GM15510 (cell line): Measurements from ENCODE around the gene USP49.

Source experiments
- POLR2A ChIP-seq: IDR thresholded peaks from 3 replicates; pipeline ENCODE4 v1.6.1; 2011; ENCODE audit warnings: borderline replicate concordance; ENCODE audit not compliant: insufficient read length; ENCODE audit errors: extremely low read depth

Gene USP49

DNA sequence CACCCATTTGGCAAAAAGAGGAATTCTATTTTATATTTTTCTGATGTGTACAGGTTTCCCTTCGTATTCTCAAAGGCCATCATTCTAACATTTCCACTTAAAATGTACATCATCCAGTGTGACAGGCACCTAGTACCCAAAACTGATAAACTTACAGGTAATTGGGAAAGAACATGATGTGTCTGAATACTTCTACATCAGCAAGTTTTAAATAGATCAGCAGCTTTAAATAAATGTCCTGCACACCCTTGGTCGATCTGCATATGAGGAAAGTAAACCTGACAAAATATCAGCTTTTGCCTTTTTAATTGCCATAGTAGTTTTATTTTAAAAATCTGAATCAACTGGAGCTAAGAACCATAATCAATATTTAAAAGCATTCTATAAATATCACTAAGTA, 81.2 kb downstream of the USP49 start:
- TF ChIP-seq POLR2A = no peak

DNA sequence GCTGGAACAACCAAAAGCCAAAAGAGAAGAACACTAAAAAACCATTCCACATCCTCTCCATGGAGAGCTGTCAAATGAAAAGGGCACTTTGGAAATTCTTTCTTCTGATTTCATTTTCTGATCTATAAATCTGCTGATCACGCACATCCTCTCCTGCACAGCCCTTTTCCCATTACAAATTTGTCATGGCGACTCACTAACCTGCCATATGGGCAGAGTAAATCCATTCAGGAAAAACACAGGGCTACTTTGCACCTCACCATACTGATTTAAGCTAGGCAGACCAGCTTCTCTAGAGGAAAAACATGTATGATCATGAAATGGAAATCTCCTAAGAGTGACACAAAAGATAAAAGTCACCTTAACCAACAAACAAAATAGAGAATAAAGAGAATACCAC, 81.7 kb downstream of the USP49 start:
- no peak for TF ChIP-seq POLR2A

DNA sequence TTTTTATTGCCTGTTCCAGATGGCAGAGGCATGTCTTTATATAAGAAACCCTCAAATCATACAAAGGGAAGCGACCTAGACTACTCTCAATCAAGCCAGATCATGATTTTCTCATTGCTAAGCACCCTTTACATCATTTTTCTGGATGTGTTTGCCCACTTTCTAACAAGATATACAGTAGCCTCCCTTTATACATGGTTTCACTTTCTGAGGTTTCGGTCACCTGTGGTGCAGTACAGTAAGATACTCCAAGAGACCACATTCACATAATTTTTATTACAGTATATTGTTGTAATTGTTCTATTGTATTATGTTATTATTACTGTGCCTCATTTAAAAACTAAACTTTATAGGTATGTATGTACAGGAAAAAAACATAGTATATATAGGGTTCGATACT, 84.1 kb downstream of the USP49 start:
- TF ChIP-seq POLR2A = no peak

DNA sequence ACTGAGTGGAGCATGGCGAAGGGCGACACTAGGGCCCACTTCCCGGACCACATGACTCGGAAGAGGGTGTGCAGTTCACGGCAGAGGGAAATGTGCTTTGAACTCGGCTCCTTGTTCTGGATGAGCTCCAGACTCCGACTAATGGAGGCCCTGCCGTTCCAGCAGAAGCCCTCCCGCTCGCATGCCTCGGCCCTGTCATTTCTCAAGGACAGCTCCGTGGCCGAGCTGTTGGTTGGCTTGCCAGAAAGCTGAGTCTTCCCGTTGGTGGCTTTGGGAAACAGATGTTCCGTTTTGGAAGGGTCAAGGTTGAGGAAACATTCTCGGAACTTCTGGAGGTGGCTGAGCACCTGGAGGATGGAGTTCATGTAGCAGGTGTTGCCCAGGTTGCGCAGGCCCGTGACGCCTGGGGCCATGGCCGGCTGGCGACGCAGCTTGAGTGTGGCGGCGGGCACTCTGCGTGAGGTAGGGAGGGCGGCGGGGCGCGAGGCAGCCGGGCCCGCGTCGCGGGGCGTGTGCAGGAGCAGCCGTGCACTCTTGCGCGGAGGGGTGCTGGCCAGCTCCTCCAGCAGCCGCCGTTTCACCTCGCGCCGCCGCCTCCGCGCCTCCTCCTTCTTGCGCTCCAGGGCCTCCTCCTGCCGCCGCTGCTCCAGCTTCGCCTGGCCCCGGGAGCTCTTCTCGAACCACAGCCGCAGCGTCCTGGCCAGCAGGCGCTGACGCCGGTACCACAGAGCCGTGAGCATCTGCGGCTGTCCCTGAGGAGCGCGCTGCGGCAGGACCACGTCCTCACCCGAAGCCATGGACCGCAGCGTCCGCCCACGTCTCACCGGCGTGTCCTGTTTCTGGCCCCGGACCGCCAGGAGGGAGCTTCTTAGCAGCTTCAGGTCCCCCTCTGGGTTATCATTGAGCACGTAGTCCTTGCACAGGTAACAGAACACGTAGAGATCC, 89.1 kb downstream of the USP49 start:
- TF ChIP-seq POLR2A = no peak

DNA sequence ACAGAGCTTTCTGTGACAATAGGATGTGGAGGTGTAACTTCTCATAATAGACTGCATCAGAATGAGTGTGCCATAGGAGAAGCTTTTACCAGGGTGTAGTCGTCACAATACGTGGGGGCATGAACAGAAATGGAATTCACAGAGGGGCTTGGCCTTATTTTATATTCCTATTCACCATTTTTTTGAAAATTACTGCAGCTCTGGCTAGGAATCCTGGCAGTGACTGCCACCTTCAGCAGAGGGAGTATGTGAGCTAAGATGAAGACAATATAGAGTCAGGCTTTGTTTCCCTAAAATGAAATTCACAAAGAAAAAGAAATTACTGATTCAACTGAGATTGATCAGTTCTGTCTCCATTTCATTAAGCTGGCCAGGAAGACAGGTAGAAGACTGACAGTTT, 93.8 kb downstream of the USP49 start:
- no peak for TF ChIP-seq POLR2A

DNA sequence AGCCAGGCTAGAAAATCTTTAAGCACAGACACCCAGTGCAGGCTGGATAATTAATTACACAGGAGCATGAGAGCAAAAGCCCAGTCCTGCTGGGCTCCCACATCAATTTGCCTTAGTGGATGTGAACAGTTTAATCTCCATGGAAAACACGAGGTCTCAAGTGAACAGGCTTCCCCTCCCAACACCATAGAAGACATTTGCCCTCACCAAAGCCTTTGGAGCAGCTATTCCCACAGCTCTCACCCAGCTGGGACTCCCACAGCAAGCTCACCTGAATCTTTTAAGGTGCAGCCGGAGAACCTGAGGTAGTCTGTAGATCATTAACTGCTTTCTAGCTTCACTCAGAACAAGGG, 95.6 kb downstream of the USP49 start:
- no peak for TF ChIP-seq POLR2A

DNA sequence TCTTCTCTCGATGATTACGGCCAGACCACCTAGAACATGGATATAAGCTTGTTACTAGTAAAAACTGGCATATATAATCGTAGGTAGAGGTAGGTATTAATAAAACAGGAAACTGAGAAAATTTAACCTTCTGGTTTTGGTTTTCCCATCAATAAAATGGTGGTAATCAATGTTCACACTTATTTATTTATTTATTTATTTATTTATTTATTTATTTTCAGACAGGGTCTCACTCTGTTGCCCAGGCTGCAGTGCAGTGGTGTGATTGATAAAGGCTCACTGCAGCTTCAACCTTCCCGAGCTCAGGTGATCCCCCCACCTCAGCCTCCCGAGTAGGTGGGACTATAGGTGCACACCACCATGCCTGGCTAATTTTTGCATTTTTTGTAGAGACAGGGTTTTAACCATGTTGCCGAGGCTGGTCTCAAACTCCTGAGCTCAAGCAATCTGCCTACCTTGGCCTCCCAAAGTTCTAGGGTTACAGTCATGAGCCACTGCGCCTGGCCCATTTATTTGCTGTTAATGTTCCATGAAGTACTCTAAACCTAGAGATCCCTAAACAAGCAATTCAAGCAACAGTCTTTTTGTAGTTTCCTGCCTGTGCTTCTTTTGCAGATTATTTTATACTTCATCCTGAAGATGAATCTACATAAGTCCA, 96.1 kb downstream of the USP49 start:
- no peak for TF ChIP-seq POLR2A

DNA sequence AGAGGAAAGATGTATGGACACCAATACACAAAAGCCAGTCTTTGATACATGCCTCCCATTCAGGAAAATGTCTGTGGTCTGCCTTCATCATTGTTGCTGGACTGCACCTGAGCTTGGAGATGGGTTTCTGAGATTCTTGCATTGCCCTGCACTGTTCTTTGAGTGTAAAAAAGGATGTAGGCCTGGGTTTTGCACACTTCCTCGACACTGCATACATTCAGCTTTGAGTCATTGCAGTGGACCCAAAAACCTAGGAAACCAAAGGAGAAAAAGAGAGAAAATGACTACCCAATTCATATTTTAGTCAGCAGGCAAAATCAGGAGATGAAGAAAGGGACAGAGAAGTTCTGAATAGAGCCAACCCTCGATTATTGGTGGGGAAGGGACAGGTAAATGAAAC, 98.7 kb downstream of the USP49 start:
- no peak for TF ChIP-seq POLR2A

DNA sequence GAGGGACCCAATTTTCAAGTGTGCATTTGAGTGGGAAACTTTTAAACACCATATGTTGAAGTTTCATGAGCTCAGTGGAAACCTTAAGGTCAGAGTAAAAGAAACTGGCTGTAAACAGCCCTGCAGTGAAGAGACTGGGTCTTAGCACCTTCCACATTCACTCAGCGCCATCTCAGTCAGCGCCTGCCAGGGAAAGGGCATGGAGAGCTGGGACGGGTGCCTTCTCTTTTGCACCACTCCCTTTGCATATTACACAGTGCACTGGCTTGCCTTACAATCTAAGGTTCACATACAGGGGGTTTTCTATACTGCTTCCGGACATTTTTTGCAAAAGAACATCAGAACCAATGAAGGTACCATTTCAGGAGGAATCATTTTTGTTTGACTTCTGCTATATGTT, 103.2 kb downstream of the USP49 start:
- peak; percentile 17 for TF ChIP-seq POLR2A

DNA sequence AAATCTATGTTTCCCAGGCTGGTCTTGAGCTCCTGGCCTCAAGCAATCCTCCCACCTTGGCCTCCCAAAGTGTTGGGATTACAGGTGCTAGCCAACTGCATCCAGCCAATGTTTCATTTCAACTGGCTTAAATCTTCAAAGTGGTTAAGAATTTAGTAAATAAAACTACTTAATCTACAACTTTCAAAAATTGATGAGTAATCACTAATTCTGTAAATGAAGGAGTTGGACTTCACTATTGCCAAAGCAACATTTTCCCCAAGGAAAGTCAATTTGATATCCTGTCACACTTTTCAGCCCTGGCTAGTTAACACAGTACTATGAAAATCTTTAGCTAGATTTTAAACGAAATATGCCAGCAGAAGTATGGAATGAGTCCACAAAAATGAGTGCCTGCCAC, 103.9 kb downstream of the USP49 start:
- no peak for TF ChIP-seq POLR2A

DNA sequence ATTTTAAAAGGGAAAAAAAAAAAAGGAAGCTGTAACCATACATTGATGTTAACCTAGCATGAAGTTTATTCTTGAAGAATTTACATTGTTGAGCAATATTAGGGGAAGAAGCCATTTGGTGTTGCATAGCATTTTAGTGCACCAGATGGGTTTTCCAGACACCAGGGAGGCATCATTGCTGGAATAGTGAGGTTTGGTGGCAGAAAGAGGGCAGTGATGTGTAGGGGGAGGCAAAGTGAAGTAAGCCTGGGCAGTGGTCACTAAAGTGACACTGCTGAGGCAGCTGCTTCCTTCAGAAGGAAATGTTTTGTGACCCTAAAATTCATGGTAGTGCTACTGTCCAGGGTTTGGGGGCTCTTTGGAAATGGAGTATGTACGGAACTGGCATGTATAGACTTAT, 105.1 kb downstream of the USP49 start:
- TF ChIP-seq POLR2A = no peak

DNA sequence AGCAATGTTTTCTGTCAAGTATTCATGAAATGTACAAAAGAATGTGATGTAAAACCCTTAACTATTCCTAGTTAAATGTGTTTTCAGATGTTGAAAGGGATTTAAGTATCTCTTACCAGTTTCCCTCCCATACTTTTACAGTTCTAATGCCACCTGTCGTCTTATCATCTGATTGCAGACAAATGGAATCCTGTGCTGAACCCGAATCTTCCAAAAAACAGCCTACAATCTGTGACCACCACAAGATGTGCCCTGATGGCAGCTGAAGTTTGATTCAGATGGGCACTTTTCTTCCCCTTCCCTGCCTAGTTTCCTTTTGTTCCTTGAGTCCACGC, 105.8 kb downstream of the USP49 start:
- TF ChIP-seq POLR2A = no peak

DNA sequence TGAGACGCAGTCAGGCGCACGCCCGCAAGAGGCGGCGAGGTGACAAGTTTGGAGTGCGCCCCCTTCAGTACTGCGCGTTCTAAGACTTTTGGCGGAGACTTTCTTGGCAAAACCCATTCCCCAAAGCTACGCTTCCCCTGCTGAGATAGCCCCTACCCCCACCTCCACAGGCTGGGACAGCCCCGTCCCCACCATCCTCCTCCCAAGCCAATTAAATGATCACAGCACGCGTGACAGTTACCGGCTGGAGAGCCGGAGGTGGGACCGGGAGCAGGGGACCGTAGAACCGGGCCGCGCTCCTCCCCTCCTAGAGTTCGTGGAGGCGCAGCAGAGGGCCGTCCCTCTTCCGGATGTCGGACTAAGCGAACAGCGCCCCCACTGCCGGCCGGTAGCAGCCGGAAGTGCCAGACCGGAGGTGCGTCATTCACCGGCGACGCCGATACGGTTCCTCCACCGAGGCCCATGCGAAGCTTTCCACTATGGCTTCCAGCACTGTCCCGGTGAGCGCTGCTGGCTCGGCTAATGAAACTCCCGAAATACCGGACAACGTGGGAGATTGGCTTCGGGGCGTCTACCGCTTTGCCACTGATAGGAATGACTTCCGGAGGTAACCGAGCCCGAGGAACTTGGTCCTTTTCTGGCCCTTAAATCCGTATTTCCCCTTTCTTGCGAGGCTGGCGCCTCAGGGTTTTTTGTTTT, 107.8 kb downstream of the USP49 start, which contains the start of gene TOMM6:
TOMM6 (plus strand) TSS at position 476 of the 699 bp plus-strand sequence; CDS start at position 480, 4 bp downstream.
- peak; percentile 86 for TF ChIP-seq POLR2A

DNA sequence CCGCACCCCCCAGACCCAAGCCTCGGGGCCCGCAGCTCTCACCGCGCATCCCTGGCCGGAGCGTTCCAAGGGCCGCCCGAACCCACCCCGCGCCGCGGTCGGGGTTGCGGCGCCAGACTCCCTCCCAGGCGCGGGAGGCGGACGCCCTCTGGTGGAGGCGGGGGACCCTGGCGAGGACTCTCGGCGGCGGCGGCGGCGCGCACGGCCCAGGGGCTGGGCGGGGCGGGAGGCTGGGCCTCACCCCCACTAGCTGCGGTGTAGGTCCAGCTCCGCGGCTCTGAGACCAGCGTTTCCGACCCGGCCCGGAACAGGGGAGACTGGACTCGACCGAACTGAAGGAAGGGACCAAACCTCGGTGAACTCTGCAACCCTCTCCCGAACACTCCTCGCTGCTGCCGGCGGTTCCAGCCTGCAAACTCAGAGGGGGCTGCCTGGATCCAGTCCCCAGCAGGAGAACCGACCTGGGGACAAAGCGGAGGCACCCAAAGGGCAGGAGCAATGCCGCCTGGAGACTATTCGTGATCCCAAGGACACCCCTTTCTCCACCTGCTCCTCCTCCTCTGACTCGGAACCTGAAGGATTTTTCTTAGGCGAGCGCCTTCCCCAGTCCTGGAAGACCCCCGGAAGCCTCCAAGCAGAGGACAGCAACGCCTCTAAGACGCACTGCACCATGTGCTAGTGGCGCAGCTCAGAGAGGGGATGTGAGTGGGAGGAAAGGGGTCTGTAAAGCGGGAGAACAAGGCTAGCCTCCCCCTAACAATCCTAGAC, 108.5 kb downstream of the USP49 start:
- TF ChIP-seq POLR2A = peak; percentile 42
